HG03460 (cell line): ENCODE results near the gene TMTC2.

Experiments
- ATAC-seq: cut with Tn5 transposase; IDR thresholded peaks from one replicate; pipeline ENCODE4 v1.9.1; 2021; ENCODE audit not compliant: unreplicated experiment

TMTC2 gene

GRCh38 chr12:82948491-82948890 is 261.8 kb downstream of the TMTC2 start:
- ATAC-seq = no peak

GRCh38 chr12:82950356-82950755 is 263.6 kb downstream of the TMTC2 start:
- ATAC-seq = no peak

GRCh38 chr12:82952946-82953345 is 266.2 kb downstream of the TMTC2 start:
- no peak for ATAC-seq

GRCh38 chr12:82953397-82953796 is 266.7 kb downstream of the TMTC2 start:
- no peak for ATAC-seq

- ATAC-seq = no peak
Measured at GRCh38 chr12:82954064-82954463, 267.4 kb downstream of the TMTC2 start.

- no peak for ATAC-seq
Measured at GRCh38 chr12:82954572-82954971, 267.9 kb downstream of the TMTC2 start.

- no peak for ATAC-seq
Measured at GRCh38 chr12:82955043-82955442, 268.3 kb downstream of the TMTC2 start.

GRCh38 chr12:82958966-82959365 is 272.3 kb downstream of the TMTC2 start:
- ATAC-seq = no peak

GRCh38 chr12:82959821-82960220 is 273.1 kb downstream of the TMTC2 start:
- ATAC-seq = no peak

GRCh38 chr12:82961835-82962234 is 275.1 kb downstream of the TMTC2 start:
- ATAC-seq = no peak

GRCh38 chr12:82963956-82964355 is 277.2 kb downstream of the TMTC2 start:
- ATAC-seq = no peak

- no peak for ATAC-seq
Measured at GRCh38 chr12:82964446-82964845, 277.7 kb downstream of the TMTC2 start.

GRCh38 chr12:82966001-82966559 is 279.4 kb downstream of the TMTC2 start:
- no peak for ATAC-seq

GRCh38 chr12:82968631-82969367 is 282.1 kb downstream of the TMTC2 start:
- ATAC-seq = no peak

GRCh38 chr12:82970614-82971013 is 283.9 kb downstream of the TMTC2 start:
- ATAC-seq = no peak

- no peak for ATAC-seq
Measured at GRCh38 chr12:82971584-82971983, 284.9 kb downstream of the TMTC2 start.

- ATAC-seq = no peak
Measured at GRCh38 chr12:82972624-82973023, 285.9 kb downstream of the TMTC2 start.

- no peak for ATAC-seq
Measured at GRCh38 chr12:82973592-82973991, 286.9 kb downstream of the TMTC2 start.

- ATAC-seq = no peak
Measured at GRCh38 chr12:82981150-82981549, 294.4 kb downstream of the TMTC2 start.

GRCh38 chr12:82994117-82994516 is 307.4 kb downstream of the TMTC2 start:
- ATAC-seq = no peak

- peak; percentile 77 for ATAC-seq
Measured at GRCh38 chr12:82996168-82996812, 309.6 kb downstream of the TMTC2 start.

- ATAC-seq = no peak
Measured at GRCh38 chr12:82998509-82998908, 311.8 kb downstream of the TMTC2 start.
